HG03469 (cell line): ENCODE data around the gene MFSD1.

Experiments
- ATAC-seq: cut with Tn5 transposase; IDR thresholded peaks from one replicate; pipeline ENCODE4 v1.9.1; 2021; ENCODE audit warnings: mild to moderate bottlenecking, moderate library complexity, moderate number of reproducible peaks; ENCODE audit not compliant: unreplicated experiment

The MFSD1 gene

DNA sequence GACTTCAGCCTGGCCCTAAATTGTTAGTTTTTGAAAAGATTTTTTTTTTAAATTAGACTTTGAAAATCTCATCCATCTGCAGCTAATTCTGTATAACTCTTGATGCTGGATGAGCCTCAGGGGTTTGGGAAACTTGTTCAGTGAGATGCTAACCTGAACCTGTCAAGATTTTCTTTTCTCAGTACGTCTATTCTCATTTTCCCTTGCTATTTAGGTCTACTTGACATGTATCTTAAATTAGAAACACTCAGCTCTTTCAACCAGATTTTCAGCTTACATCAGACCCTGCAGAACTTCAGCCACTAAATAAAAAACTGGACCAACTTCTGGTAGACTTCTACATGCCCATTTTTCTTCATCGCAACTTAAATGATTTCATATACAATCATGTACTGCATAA lies 61.4 kb downstream of the MFSD1 start:
- ATAC-seq, result no peak

- no peak for ATAC-seq
Measured at GRCh38 chr3:158864492-158864891, 62.6 kb downstream of the MFSD1 start.

- no peak for ATAC-seq
Measured at GRCh38 chr3:158875700-158876099, 73.8 kb downstream of the MFSD1 start.
